GM06990 (cell line): ENCODE results near the gene RNU1-3.

Source experiments
- DNase-seq: peaks from one replicate; pipeline ENCODE4 v3.0.0-alpha.2; 2011; ENCODE audit not compliant: insufficient read length; ENCODE audit errors: extremely low read depth
- H3K27me3 ChIP-seq: replicated peaks from 2 replicates; pipeline ENCODE4 v1.6.0; 2011; ENCODE audit warnings: low read length; ENCODE audit not compliant: control insufficient read depth, insufficient read depth
- H3K36me3 ChIP-seq: 2 replicates; pipeline ENCODE4 v1.5.1; 2011; ENCODE audit warnings: low read length; ENCODE audit not compliant: control insufficient read depth, insufficient read depth
- H3K4me3 ChIP-seq: replicated peaks from 2 replicates; pipeline ENCODE4 v1.5.1; 2011; ENCODE audit warnings: low read depth, mild to moderate bottlenecking, control low read depth, low read length
- TF ChIP-seq, protein P1 (sequence below): IDR thresholded peaks from 2 replicates; pipeline ENCODE4 v1.5.1; 2011; ENCODE audit warnings: low read length, control low read depth, mild to moderate bottlenecking, inconsistent platforms; ENCODE audit not compliant: insufficient read depth, poor library complexity, severe bottlenecking

The RNU1-3 gene

DNA sequence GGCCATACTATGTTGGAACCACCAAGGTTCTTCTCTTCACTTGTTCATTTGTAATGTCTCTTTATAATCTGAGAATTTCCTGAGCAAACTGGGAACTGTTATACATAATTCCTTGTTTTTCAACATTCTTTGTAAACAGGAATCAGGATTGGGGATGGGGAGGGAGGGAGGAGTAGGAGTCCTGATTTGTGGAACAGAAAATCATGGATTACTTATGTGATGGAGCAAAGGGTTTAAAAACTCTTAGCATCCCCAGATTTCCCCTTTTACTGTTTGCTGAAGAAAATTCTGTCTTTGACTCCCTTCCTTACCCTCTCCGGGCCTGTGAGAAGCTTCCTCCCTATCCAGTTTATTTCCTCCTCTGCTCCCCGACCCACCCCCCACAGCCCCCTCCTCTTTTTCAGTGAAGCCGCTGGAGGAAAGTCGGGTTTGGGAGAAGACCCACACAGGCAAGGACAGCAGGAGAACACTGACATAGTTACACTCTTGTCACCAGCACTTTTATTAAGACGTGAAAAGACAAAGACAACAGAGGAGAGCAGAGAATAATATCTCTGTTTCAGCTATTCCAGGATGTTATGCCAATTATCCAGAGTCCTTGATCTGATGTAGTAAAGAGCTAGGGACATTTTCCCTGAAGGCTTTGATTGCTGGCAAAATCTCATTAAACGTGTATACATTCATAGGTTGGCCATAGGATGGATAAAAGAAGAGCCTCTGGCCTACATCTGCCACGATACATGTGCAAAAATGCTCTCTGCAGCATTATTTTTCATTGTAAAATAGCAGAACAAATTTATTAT lies 48.8 kb downstream of the RNU1-3 start:
- TF ChIP-seq, protein P1, sequence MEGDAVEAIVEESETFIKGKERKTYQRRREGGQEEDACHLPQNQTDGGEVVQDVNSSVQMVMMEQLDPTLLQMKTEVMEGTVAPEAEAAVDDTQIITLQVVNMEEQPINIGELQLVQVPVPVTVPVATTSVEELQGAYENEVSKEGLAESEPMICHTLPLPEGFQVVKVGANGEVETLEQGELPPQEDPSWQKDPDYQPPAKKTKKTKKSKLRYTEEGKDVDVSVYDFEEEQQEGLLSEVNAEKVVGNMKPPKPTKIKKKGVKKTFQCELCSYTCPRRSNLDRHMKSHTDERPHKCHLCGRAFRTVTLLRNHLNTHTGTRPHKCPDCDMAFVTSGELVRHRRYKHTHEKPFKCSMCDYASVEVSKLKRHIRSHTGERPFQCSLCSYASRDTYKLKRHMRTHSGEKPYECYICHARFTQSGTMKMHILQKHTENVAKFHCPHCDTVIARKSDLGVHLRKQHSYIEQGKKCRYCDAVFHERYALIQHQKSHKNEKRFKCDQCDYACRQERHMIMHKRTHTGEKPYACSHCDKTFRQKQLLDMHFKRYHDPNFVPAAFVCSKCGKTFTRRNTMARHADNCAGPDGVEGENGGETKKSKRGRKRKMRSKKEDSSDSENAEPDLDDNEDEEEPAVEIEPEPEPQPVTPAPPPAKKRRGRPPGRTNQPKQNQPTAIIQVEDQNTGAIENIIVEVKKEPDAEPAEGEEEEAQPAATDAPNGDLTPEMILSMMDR, result no peak
- H3K27me3 ChIP-seq, result no peaks in the 10 kb centered on the region; the same call in 1 of the 2 replicates
- no peak for DNase-seq
- H3K36me3 ChIP-seq, result peaks cover 3% of the 10 kb centered on the region
- H3K4me3 ChIP-seq, result no peak overlapping the region

GRCh38 chr1:16617114-16617631 lies 49.6 kb downstream of the RNU1-3 start:
- DNase-seq, result no peak
- peaks cover 3% of the 10 kb centered on the region for H3K36me3 ChIP-seq
- peaks cover 2% of the 10 kb centered on the region for H3K27me3 ChIP-seq
- TF ChIP-seq, protein P1, result no peak
- no peak overlapping the region for H3K4me3 ChIP-seq
